Lower leg skin (tissue), 3 donors: ENCODE measurements around the gene GRB14.

Source experiments
- POLR2A ChIP-seq, 2 donors: fragments of 450-650 bp; IDR thresholded peaks; one replicate each; pipeline ENCODE4 v1.6.1; 2016 to 2017; ENCODE audit warnings: antibody characterized with exemption in 2 of 2, mild to moderate bottlenecking in 1 of 2, moderate library complexity in 1 of 2
- TF ChIP-seq, protein P1 (sequence below), 3 donors: fragments of 450-650 bp; IDR thresholded peaks; one replicate each; pipeline ENCODE4 v1.5.1; 2016; ENCODE audit warnings: antibody characterized with exemption in 3 of 3, mild to moderate bottlenecking in 3 of 3, moderate library complexity in 2 of 3

GRCh38 chr2:164605295-164605694 lies 16.0 kb downstream of the GRB14 start:
- TF ChIP-seq, protein P1, sequence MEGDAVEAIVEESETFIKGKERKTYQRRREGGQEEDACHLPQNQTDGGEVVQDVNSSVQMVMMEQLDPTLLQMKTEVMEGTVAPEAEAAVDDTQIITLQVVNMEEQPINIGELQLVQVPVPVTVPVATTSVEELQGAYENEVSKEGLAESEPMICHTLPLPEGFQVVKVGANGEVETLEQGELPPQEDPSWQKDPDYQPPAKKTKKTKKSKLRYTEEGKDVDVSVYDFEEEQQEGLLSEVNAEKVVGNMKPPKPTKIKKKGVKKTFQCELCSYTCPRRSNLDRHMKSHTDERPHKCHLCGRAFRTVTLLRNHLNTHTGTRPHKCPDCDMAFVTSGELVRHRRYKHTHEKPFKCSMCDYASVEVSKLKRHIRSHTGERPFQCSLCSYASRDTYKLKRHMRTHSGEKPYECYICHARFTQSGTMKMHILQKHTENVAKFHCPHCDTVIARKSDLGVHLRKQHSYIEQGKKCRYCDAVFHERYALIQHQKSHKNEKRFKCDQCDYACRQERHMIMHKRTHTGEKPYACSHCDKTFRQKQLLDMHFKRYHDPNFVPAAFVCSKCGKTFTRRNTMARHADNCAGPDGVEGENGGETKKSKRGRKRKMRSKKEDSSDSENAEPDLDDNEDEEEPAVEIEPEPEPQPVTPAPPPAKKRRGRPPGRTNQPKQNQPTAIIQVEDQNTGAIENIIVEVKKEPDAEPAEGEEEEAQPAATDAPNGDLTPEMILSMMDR (IDR thresholded peaks at IDR 0.05), result no peak
- TF ChIP-seq POLR2A (IDR thresholded peaks at IDR 0.05), result no peak
